CD8-positive, alpha-beta memory T cell (primary cell): ENCODE measurements around the gene KIF2C. TPM values are rescaled to one million over a fixed set of nuclear protein-coding genes. Genes with fewer than 3 reads are reported as not detected.

Experiments used
- CTCF ChIA-PET: fragments of 350-600 bp; sonication (Branson Sonifier 250); formaldehyde crosslinking; loops from one replicate; lab custom pipeline; 2021; ENCODE audit warnings: antibody characterized with exemption; lab: Charles Lee
- POLR2A ChIA-PET: fragments of 350-600 bp; sonication (Branson Sonifier 250); formaldehyde crosslinking; loops from one replicate; lab custom pipeline; 2021; ENCODE audit warnings: antibody characterized with exemption; lab: Charles Lee
- DNase-seq, 5 donors: peaks; one replicate each; pipeline versions ENCODE4 v3.0.0 to v3.0.0-alpha.2; 2020 to 2022; ENCODE audit warnings: mixed read lengths in 1 of 5
- H3K27ac ChIP-seq: one replicate; pipeline ENCODE4 v1.7.0; 2013; ENCODE audit warnings: low read depth, mild to moderate bottlenecking, low read length, moderate library complexity
- H3K27me3 ChIP-seq: 2 replicates; pipeline ENCODE4 v1.7.0; 2013; ENCODE audit warnings: low read length, mild to moderate bottlenecking; ENCODE audit not compliant: insufficient read depth, poor library complexity, severe bottlenecking
- H3K36me3 ChIP-seq: 2 replicates; pipeline ENCODE4 v1.7.0; 2013; ENCODE audit warnings: mild to moderate bottlenecking, low read length, moderate library complexity; ENCODE audit not compliant: insufficient read depth
- H3K4me1 ChIP-seq: 2 replicates; pipeline ENCODE4 v1.7.0; 2013; ENCODE audit warnings: mild to moderate bottlenecking, low read length, moderate library complexity; ENCODE audit not compliant: insufficient read depth
- H3K4me3 ChIP-seq: 2 replicates; pipeline ENCODE4 v1.7.0; 2013; ENCODE audit warnings: mild to moderate bottlenecking, low read length
- H3K9me3 ChIP-seq: 2 replicates; pipeline ENCODE4 v1.7.0; 2013; ENCODE audit warnings: mild to moderate bottlenecking, low read length
- H3K27ac Mint-ChIP-seq, 8 donors: one replicate each; pipeline ENCODE4 v1.8.0; 2020 to 2021; ENCODE audit warnings: mixed read lengths in 8 of 8, mild to moderate bottlenecking in 6 of 8, inconsistent platforms in 3 of 8, moderate library complexity in 3 of 8
- H3K27me3 Mint-ChIP-seq, 2 donors: one replicate each; pipeline ENCODE4 v1.8.0; 2020 to 2021; ENCODE audit warnings: mixed read lengths in 2 of 2, mild to moderate bottlenecking in 1 of 2, moderate library complexity in 1 of 2
- H3K36me3 Mint-ChIP-seq, 3 donors: one replicate each; pipeline ENCODE4 v1.8.0; 2020 to 2021; ENCODE audit warnings: mixed read lengths in 3 of 3, inconsistent platforms in 1 of 3, mild to moderate bottlenecking in 1 of 3
- H3K4me1 Mint-ChIP-seq, 3 donors: one replicate each; pipeline ENCODE4 v1.8.0; 2020 to 2021; ENCODE audit warnings: mixed read lengths in 3 of 3, inconsistent platforms in 1 of 3, mild to moderate bottlenecking in 1 of 3
- H3K4me3 Mint-ChIP-seq, 7 donors: one replicate each; pipeline ENCODE4 v1.8.0; 2020 to 2021; ENCODE audit warnings: mixed read lengths in 7 of 7, mild to moderate bottlenecking in 6 of 7, moderate library complexity in 4 of 7, inconsistent platforms in 2 of 7
- H3K9me3 Mint-ChIP-seq, 5 donors: one replicate each; pipeline ENCODE4 v1.8.0; 2020 to 2022; ENCODE audit warnings: mixed read lengths in 5 of 5, mild to moderate bottlenecking in 3 of 5, moderate library complexity in 2 of 5, inconsistent platforms in 1 of 5
- polyA plus RNA-seq: library from polyadenylated mRNA; unstranded; fragments of 300-500 nt; fragmentation: Illumina TruSeq; gene quantifications from one replicate; pipeline ENCODE4 v1.2.3, GENCODE V29; 2021
- total RNA-seq, 2 experiments: library from RNA; stranded (reverse); gene quantifications; one replicate each; pipeline ENCODE4 v1.2.3, GENCODE V29; 2021

The KIF2C gene
- total and polyA plus RNA-seq, 3 experiments from 2014 or later: 0.61 to 41.4 (median 40.4) TPM

DNA sequence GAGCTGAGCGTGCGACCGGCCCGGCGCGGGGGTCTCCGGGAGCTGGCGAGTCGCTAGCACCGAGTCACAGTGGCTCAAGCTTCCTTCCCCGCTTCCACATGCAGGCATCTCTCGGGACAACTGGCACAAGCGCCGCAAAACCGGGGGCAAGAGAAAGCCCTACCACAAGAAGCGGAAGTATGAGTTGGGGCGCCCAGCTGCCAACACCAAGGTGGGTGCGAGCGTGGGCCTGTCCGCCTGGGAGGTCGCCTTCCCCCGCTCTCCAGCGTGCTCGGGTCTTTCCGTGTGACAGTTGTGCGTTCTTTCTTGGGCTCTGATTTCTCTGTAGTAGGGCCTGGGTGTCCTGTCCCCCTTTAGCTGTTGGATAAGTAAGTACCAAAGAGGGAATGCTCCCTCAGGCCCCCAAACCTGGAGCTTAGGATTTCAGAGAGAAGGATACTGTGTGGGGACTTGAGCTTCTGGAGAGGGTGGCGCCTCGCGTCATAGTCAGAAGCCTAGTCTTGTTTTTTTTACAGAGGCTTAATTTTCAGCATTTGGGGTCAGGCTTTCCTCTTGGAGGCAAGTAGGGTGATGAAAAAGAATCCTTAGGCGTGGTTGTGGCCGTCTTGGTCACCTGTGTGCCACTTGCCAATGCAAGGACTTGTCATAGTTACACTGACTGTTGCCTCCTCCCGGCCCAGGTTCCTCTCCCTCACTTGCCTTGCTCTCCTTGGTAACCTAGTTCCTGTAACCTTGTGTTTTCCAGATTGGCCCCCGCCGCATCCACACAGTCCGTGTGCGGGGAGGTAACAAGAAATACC lies 36.5 kb downstream of the KIF2C start:
- ChIA-PET CTCF (interaction anchor here (0.6 to 3.6 kb wide), 13 partner anchors 9 to 527 kb away, joined by 3 to 26 read pairs (median 4); partner anchors contain the start of genes BEST4, BTBD19, PLK3 and RNU5D-1), POLR2A (interaction anchor here (0.6 to 3.2 kb wide), 17 partner anchors 10 to 746 kb away, joined by 3 to 49 read pairs (median 6); partner anchors contain the start of genes BEST4, BTBD19, DYNLT4 and HECTD3)
- Histone ChIP-seq H3K4me3 (peak overlapping the region; percentile 95), H3K4me1 (peaks cover 27% of the 10 kb centered on the region), H3K36me3 (peaks cover 21% of the 10 kb centered on the region), H3K9me3 (no peaks in the 10 kb centered on the region), H3K27me3 (no peaks in the 10 kb centered on the region), H3K27ac (peak overlapping the region; percentile 92)
- Mint-ChIP-seq H3K9me3 (no peaks in the 10 kb centered on the region), H3K4me1 (peaks cover 40 to 43% (median 42%) of the 10 kb centered on the region in 3 donors), H3K36me3 (peaks cover 8 to 53% (median 20%) of the 10 kb centered on the region in 3 donors), H3K4me3 (peak overlapping the region; percentile 90 to 99 (median 94)), H3K27ac (peak overlapping the region; percentile 89 to 97 (median 94)), H3K27me3 (no peaks in the 10 kb centered on the region)
- DNase-seq: peak in 3 of 5 donors; percentile 52 to 64 (median 52)

DNA sequence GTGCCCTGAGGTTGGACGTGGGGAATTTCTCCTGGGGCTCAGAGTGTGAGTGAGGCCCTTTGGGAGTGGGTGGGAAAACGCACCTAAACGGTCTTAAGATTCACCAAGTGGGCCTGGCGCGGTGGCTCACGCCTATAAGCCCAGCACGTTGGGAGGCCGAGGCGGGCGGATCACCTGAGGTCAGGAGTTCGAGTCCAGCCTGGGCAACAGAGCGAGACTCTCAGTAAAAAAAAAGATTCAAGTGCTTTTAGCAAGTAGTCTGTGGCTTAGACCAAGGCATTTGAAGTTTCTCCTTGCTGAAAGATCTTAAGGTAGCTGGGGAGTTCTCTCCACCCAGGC lies 37.1 kb downstream of the KIF2C start:
- H3K4me3 ChIP-seq: peak overlapping the region; percentile 95
- no peaks in the 10 kb centered on the region for H3K27me3 Mint-ChIP-seq
- ChIA-PET POLR2A (interaction anchor here (0.6 to 3.2 kb wide), 11 partner anchors 9 to 563 kb away, joined by 3 to 49 read pairs (median 11); partner anchors contain the start of genes BEST4, BTBD19, DYNLT4 and HECTD3), CTCF (interaction anchor here (1.1 to 3.6 kb wide), 8 partner anchors 8 to 62 kb away, joined by 3 to 26 read pairs (median 5); partner anchors contain the start of genes BEST4, BTBD19, PLK3 and RNU5D-1)
- no peak for DNase-seq
- no peaks in the 10 kb centered on the region for H3K27me3 ChIP-seq
- peak overlapping the region; percentile 92 for H3K27ac ChIP-seq
- H3K36me3 ChIP-seq: peaks cover 26% of the 10 kb centered on the region
- H3K9me3 ChIP-seq: no peaks in the 10 kb centered on the region
- H3K4me1 Mint-ChIP-seq: peaks cover 40 to 43% (median 42%) of the 10 kb centered on the region in 3 donors
- H3K9me3 Mint-ChIP-seq: no peaks in the 10 kb centered on the region
- H3K36me3 Mint-ChIP-seq: peaks cover 13 to 59% (median 21%) of the 10 kb centered on the region in 3 donors
- peaks cover 27% of the 10 kb centered on the region for H3K4me1 ChIP-seq
- peak overlapping the region; percentile 89 to 97 (median 94) for H3K27ac Mint-ChIP-seq
- H3K4me3 Mint-ChIP-seq: peak overlapping the region; percentile 90 to 99 (median 94)

DNA sequence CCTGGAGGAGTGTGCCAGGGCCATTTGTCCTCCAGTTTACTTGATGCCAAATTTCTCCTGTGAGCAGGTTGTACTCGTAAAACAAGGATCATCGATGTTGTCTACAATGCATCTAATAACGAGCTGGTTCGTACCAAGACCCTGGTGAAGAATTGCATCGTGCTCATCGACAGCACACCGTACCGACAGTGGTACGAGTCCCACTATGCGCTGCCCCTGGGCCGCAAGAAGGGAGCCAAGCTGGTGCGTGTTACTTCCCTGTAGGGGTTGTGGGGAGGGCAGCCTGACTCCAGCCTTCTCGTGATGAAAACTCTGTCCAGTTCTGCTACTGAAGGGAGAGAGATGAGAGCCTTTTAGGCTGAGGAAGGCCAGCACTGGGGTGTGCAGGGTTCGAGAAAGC lies 37.9 kb downstream of the KIF2C start:
- ChIA-PET POLR2A (interaction anchor here (0.6 to 3.2 kb wide), 3 partner anchors 9 to 913 kb away, joined by 3 to 49 read pairs (median 3); partner anchors contain the start of genes BEST4 and PLK3), CTCF (interaction anchor here (1.2 to 3.6 kb wide), 6 partner anchors 7 to 237 kb away, joined by 3 to 26 read pairs (median 4); partner anchors contain the start of gene PLK3)
- peaks cover 13 to 61% (median 21%) of the 10 kb centered on the region in 3 donors for H3K36me3 Mint-ChIP-seq
- Histone ChIP-seq H3K27ac (peak overlapping the region; percentile 92), H3K27me3 (no peaks in the 10 kb centered on the region), H3K4me1 (peaks cover 27% of the 10 kb centered on the region), H3K9me3 (no peaks in the 10 kb centered on the region), H3K36me3 (peaks cover 26% of the 10 kb centered on the region), H3K4me3 (no peak overlapping the region)
- no peak for DNase-seq
- peaks cover 40 to 43% (median 42%) of the 10 kb centered on the region in 3 donors for H3K4me1 Mint-ChIP-seq
- no peaks in the 10 kb centered on the region for H3K9me3 Mint-ChIP-seq
- H3K27ac Mint-ChIP-seq: peak overlapping the region; percentile 64 to 96 (median 93)
- peak overlapping the region; percentile 90 to 99 (median 94) for H3K4me3 Mint-ChIP-seq
- no peaks in the 10 kb centered on the region for H3K27me3 Mint-ChIP-seq

DNA sequence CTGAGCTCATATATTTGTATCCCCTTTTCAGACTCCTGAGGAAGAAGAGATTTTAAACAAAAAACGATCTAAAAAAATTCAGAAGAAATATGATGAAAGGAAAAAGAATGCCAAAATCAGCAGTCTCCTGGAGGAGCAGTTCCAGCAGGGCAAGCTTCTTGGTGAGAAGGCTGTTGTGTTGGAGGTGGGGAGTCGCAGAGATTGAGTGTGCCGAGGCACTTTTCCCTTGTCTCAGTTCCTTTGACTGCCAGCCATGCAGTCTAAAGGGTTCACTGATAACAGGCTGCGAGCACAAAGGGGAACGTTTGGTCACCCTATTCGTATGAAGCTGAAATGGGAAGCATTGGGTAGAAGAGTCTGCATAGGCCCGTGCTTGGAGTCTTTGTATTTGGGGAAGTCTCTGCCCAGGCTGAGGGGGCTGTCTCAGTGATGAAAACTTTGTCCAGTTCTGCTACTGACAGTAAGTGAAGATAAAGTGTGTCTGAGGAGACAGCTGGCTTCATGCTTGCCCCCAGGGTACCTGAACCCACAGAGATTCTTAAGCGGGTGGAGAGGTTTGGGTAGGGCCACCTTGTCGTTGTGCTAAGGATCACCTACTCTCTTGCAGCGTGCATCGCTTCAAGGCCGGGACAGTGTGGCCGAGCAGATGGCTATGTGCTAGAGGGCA lies 38.5 kb downstream of the KIF2C start:
- Histone ChIP-seq H3K4me1 (peaks cover 27% of the 10 kb centered on the region), H3K27ac (peak overlapping the region; percentile 92), H3K4me3 (no peak overlapping the region), H3K36me3 (peaks cover 26% of the 10 kb centered on the region), H3K27me3 (no peaks in the 10 kb centered on the region), H3K9me3 (no peaks in the 10 kb centered on the region)
- Mint-ChIP-seq H3K9me3 (no peaks in the 10 kb centered on the region), H3K4me1 (peaks cover 38 to 45% (median 44%) of the 10 kb centered on the region in 3 donors), H3K4me3 (peak overlapping the region; percentile 9 to 95 (median 44)), H3K36me3 (peaks cover 13 to 61% (median 21%) of the 10 kb centered on the region in 3 donors), H3K27me3 (no peaks in the 10 kb centered on the region), H3K27ac (peak overlapping the region; percentile 64 to 96 (median 93))
- ChIA-PET POLR2A (interaction anchor here (0.6 to 1.3 kb wide), 2 partner anchors 22 to 914 kb away, joined by 3 read pairs; partner anchors contain the start of gene PLK3), CTCF (interaction anchor here (1.0 to 3.6 kb wide), 6 partner anchors 7 to 236 kb away, joined by 3 to 26 read pairs (median 4); no protein-coding TSS in a partner anchor)
- no peak for DNase-seq

DNA sequence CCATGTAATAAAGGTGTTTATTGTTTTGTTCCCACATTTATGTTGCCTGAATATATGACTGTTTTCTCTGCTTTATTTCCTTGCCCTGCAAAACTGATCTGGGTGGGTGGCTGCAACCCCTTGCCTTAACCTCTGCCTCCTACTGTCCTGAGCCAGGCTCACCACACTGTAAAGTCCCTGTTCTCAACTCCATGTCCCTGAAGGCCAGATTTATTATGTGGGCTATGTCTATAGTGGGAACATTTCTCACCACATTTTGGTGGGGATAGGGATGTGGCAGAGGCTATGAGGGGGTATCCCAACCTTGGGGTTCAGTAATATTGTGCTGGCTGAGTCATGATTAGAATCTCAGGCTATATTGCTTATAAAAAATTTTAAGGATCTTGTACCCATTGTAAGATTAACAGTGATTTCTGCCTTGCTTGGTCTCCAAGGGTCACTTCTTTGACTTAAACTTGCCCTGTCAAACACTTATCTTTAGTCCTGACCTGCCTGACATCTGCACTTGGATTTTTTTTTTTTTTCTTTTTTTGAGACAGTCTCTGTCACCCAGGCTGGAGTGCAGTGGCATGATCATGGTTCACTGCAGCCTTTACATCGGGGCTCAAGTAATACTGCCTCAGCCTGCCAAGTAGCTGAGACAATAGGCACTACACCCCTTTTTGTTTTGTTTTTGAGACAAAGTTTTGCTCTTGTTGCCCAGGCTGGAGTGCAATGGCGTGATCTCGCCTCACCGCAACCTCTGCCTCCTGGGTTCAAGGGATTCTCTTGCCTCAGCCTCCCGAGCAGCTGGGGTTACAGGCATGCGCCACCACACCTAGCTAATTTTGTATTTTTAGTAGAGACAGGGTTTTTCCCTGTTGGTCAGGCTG lies 39.3 kb downstream of the KIF2C start:
- H3K27ac Mint-ChIP-seq: peak overlapping the region; percentile 4 to 94 (median 76)
- ChIA-PET CTCF (interaction anchor here (1.0 to 1.5 kb wide), 4 partner anchors 8 to 57 kb away, joined by 3 read pairs; partner anchors contain the start of gene RNU5D-1), POLR2A (interaction anchor here (0.6 kb wide), 1 partner anchor 1127 kb away, joined by 3 read pairs; no protein-coding TSS in a partner anchor)
- Histone ChIP-seq H3K27me3 (no peaks in the 10 kb centered on the region), H3K36me3 (peaks cover 26% of the 10 kb centered on the region), H3K9me3 (no peaks in the 10 kb centered on the region), H3K4me1 (peaks cover 34% of the 10 kb centered on the region), H3K27ac (no peak overlapping the region), H3K4me3 (no peak overlapping the region)
- no peaks in the 10 kb centered on the region for H3K9me3 Mint-ChIP-seq
- peaks cover 44 to 51% (median 50%) of the 10 kb centered on the region in 3 donors for H3K4me1 Mint-ChIP-seq
- H3K4me3 Mint-ChIP-seq: peak overlapping the region in 1 of 7 donors; percentile 95
- no peak for DNase-seq
- H3K27me3 Mint-ChIP-seq: no peaks in the 10 kb centered on the region
- H3K36me3 Mint-ChIP-seq: peaks cover 13 to 63% (median 21%) of the 10 kb centered on the region in 3 donors

DNA sequence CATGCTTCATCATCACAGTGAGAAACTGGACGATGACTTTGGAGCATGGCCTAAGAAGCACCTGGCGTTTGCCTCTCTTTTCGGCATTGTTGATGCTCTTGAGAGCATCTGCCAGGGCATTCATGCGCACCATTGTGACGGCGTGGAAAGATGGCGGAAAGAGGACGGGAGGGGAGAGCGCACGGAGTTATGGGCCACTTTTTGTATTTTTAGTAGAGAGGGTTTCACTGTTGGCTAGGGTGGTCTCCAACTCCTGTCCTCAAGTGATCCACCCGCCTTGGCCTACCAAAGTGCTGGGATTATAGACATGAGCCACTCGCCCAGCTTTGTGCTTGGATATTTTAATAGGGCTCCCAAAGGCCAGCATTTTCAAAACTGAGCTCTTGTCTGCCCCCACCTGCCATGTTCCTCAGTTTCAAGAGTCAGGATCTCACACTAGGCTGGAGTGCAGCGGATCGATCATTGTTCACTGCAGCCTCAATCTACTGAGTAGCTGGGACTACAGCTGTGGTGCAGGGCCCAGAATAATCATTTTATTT lies 41.0 kb downstream of the KIF2C start:
- H3K27me3 Mint-ChIP-seq: no peaks in the 10 kb centered on the region
- H3K36me3 ChIP-seq: peaks cover 26% of the 10 kb centered on the region
- no peak for DNase-seq
- no peaks in the 10 kb centered on the region for H3K27me3 ChIP-seq
- H3K27ac ChIP-seq: no peak overlapping the region
- H3K9me3 Mint-ChIP-seq: no peaks in the 10 kb centered on the region
- peak overlapping the region in 1 of 7 donors; percentile 60 for H3K4me3 Mint-ChIP-seq
- ChIA-PET POLR2A (no interaction called here), CTCF (interaction anchor here (1.0 to 1.3 kb wide), 3 partner anchors 9 to 234 kb away, joined by 3 read pairs; no protein-coding TSS in a partner anchor)
- H3K4me1 ChIP-seq: peaks cover 41% of the 10 kb centered on the region
- peaks cover 13 to 63% (median 21%) of the 10 kb centered on the region in 3 donors for H3K36me3 Mint-ChIP-seq
- no peaks in the 10 kb centered on the region for H3K9me3 ChIP-seq
- H3K4me3 ChIP-seq: no peak overlapping the region
- H3K4me1 Mint-ChIP-seq: peaks cover 48 to 56% (median 54%) of the 10 kb centered on the region in 3 donors
- H3K27ac Mint-ChIP-seq: peak overlapping the region in 3 of 8 donors; percentile 8 to 93 (median 77)
